IMR-90 (cell line): ENCODE data around the gene CCN6.

Experiments
- BHLHE40 ChIP-seq: fragments of 150-350 bp; IDR thresholded peaks from 2 replicates; pipeline ENCODE4 v1.6.1; 2016; ENCODE audit warnings: mild to moderate bottlenecking, low read depth, low read length
- CHD1 ChIP-seq: IDR thresholded peaks from 2 replicates; pipeline ENCODE4 v1.6.1; 2012; ENCODE audit warnings: low read depth, low read length, improper control_type of control experiment
- CTCF ChIP-seq: conservative IDR thresholded peaks from 2 replicates; pipeline ENCODE4 v1.5.1; 2012; ENCODE audit warnings: mild to moderate bottlenecking, low read depth, low read length, improper control_type of control experiment
- FOS ChIP-seq: fragments of 150-350 bp; IDR thresholded peaks from 2 replicates; pipeline ENCODE4 v1.6.1; 2016; ENCODE audit warnings: low read depth, low read length
- MXI1 ChIP-seq: IDR thresholded peaks from 2 replicates; pipeline ENCODE4 v1.6.1; 2012; ENCODE audit warnings: low read depth, mild to moderate bottlenecking, low read length, moderate library complexity, borderline replicate concordance
- NFE2L2 ChIP-seq: fragments of 150-350 bp; IDR thresholded peaks from 2 replicates; pipeline ENCODE4 v1.6.1; 2016; ENCODE audit warnings: low read depth, mild to moderate bottlenecking, low read length
- POLR2A ChIP-seq: IDR thresholded peaks from 2 replicates; pipeline ENCODE4 v1.6.1; 2012; ENCODE audit warnings: mild to moderate bottlenecking, low read depth, low read length
- RCOR1 ChIP-seq: IDR thresholded peaks from 2 replicates; pipeline ENCODE4 v1.6.1; 2012; ENCODE audit warnings: mild to moderate bottlenecking, low read length, improper control_type of control experiment; ENCODE audit not compliant: insufficient replicate concordance
- RFX5 ChIP-seq: IDR thresholded peaks from 2 replicates; pipeline ENCODE4 v1.8.0; 2012; ENCODE audit warnings: low read depth, mild to moderate bottlenecking, low read length, moderate library complexity
- USF2 ChIP-seq: fragments of 150-350 bp; IDR thresholded peaks from 2 replicates; pipeline ENCODE4 v1.6.1; 2017; ENCODE audit warnings: mild to moderate bottlenecking, antibody characterized with exemption, low read length, low read depth
- TF ChIP-seq, protein P1 (sequence below): fragments of 150-350 bp; IDR thresholded peaks from 2 replicates; pipeline ENCODE4 v1.6.1; 2016; ENCODE audit warnings: low read depth, mild to moderate bottlenecking, low read length, moderate library complexity, borderline replicate concordance

GRCh38 chr6:112017169-112017568 is 36.7 kb upstream of the CCN6 start:
- TF ChIP-seq FOS (no peak), POLR2A (no peak), CTCF (no peak), CHD1 (no peak), RCOR1 (no peak), MXI1 (no peak), NFE2L2 (no peak), USF2 (no peak), BHLHE40 (no peak), RFX5 (no peak)
- TF ChIP-seq, protein P1, sequence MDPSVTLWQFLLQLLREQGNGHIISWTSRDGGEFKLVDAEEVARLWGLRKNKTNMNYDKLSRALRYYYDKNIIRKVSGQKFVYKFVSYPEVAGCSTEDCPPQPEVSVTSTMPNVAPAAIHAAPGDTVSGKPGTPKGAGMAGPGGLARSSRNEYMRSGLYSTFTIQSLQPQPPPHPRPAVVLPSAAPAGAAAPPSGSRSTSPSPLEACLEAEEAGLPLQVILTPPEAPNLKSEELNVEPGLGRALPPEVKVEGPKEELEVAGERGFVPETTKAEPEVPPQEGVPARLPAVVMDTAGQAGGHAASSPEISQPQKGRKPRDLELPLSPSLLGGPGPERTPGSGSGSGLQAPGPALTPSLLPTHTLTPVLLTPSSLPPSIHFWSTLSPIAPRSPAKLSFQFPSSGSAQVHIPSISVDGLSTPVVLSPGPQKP: no peak
